ENCODE results near the gene ADSS1. TPM values are rescaled to one million over a fixed set of nuclear protein-coding genes. Genes with fewer than 3 reads are reported as not detected.

The ADSS1 gene
- total RNA-seq, 1 donor from 2014 or later, result 3.7 TPM

DNA sequence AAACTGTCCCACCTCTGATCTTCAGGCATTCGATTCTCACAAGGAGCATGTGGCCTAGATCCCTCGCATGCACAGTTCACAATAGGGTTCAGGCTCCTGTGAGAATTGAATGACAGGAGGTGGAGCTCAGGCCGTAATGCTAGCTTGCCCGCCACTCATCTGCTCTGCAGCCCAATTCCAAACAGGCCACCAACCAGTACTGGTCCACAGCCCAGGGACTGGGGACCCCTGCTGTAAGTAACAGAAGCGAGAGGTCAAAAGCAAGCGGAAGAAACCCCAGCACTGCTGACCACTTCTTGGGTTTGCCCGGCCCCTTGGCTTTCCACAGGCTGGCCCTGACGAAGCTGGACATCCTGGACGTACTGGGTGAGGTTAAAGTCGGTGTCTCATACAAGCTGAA lies 20.5 kb downstream of the ADSS1 start:
- no peak overlapping the region for H3K4me3 Mint-ChIP-seq (ENCODE audit: unreplicated experiment)

DNA sequence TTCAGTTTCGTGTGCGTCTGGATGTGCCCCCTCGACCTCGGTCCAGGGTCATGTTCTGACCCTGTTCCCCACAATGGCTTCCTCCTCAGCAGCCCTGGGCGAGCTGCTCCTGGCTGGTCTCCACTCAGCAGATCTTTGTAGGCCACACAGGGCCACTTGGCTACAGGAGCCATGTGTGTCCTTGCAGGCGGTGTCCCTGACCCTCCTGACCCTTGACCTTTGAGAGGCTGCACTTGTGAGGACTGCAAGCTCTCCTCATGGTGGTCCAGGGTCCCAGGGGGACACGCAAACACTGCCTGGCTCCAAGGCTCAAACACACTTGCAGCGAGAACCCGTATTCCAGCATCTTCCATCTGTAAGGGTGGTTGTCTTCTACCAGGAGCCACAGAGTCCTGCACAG lies 21.4 kb downstream of the ADSS1 start:
- DNase-seq (ENCODE audit: extremely low spot score, unreplicated experiment), result no peak
- Mint-ChIP-seq H3K4me1 (ENCODE audit: unreplicated experiment) (peaks cover 38% of the 10 kb centered on the region), H3K36me3 (ENCODE audit: unreplicated experiment) (no peaks in the 10 kb centered on the region), H3K27me3 (ENCODE audit: unreplicated experiment) (no peaks in the 10 kb centered on the region), H3K4me3 (ENCODE audit: unreplicated experiment) (no peak overlapping the region), H3K27ac (ENCODE audit: unreplicated experiment) (no peak overlapping the region), H3K9me3 (ENCODE audit: unreplicated experiment) (no peaks in the 10 kb centered on the region)
- TF ChIP-seq, protein P1, sequence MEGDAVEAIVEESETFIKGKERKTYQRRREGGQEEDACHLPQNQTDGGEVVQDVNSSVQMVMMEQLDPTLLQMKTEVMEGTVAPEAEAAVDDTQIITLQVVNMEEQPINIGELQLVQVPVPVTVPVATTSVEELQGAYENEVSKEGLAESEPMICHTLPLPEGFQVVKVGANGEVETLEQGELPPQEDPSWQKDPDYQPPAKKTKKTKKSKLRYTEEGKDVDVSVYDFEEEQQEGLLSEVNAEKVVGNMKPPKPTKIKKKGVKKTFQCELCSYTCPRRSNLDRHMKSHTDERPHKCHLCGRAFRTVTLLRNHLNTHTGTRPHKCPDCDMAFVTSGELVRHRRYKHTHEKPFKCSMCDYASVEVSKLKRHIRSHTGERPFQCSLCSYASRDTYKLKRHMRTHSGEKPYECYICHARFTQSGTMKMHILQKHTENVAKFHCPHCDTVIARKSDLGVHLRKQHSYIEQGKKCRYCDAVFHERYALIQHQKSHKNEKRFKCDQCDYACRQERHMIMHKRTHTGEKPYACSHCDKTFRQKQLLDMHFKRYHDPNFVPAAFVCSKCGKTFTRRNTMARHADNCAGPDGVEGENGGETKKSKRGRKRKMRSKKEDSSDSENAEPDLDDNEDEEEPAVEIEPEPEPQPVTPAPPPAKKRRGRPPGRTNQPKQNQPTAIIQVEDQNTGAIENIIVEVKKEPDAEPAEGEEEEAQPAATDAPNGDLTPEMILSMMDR (IDR thresholded peaks at IDR 0.05), result no peak

More for the DNA sequence above, 20.5 kb downstream of the ADSS1 start:
- Mint-ChIP-seq H3K36me3 (ENCODE audit: unreplicated experiment) (no peaks in the 10 kb centered on the region), H3K4me1 (ENCODE audit: unreplicated experiment) (peaks cover 28% of the 10 kb centered on the region), H3K9me3 (ENCODE audit: unreplicated experiment) (no peaks in the 10 kb centered on the region), H3K27ac (ENCODE audit: unreplicated experiment) (no peak overlapping the region), H3K27me3 (ENCODE audit: unreplicated experiment) (no peaks in the 10 kb centered on the region)
- DNase-seq (ENCODE audit: extremely low spot score, unreplicated experiment), result no peak
- TF ChIP-seq, protein P1 (IDR thresholded peaks at IDR 0.05), result no peak

DNA sequence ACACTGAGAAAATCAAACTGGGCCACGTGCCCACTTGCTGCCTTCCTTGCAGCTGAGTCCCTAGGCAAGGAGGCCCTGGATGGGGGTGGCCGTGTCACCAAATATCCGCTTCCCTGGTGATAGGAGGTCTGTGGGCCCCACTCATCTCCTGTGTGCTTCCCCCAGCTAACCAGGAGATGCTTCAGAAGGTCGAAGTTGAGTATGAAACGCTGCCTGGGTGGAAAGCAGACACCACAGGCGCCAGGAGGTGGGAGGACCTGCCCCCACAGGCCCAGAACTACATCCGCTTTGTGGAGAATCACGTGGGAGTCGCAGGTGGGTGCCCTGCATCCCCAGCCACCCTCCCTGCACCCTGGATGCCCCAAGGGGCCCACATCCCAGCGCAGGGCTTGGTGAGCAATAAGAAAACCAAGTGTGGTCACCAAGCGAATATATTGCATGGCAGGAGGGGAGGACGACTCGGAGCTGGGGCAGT lies 22.1 kb downstream of the ADSS1 start:
- no peaks in the 10 kb centered on the region for H3K27me3 Mint-ChIP-seq (ENCODE audit: unreplicated experiment)
- no peak overlapping the region for H3K4me3 Mint-ChIP-seq (ENCODE audit: unreplicated experiment)
- no peak for DNase-seq (ENCODE audit: extremely low spot score, unreplicated experiment)
- H3K9me3 Mint-ChIP-seq (ENCODE audit: unreplicated experiment), result no peaks in the 10 kb centered on the region
- peaks cover 42% of the 10 kb centered on the region for H3K4me1 Mint-ChIP-seq (ENCODE audit: unreplicated experiment)
- no peaks in the 10 kb centered on the region for H3K36me3 Mint-ChIP-seq (ENCODE audit: unreplicated experiment)
- H3K27ac Mint-ChIP-seq (ENCODE audit: unreplicated experiment), result no peak overlapping the region
- TF ChIP-seq, protein P1 (IDR thresholded peaks at IDR 0.05), result no peak

- H3K4me3 Mint-ChIP-seq (ENCODE audit: unreplicated experiment), result no peak overlapping the region
- H3K27ac Mint-ChIP-seq (ENCODE audit: unreplicated experiment), result no peak overlapping the region
- H3K4me1 Mint-ChIP-seq (ENCODE audit: unreplicated experiment), result peaks cover 42% of the 10 kb centered on the region
- no peak for DNase-seq (ENCODE audit: extremely low spot score, unreplicated experiment)
- H3K27me3 Mint-ChIP-seq (ENCODE audit: unreplicated experiment), result no peaks in the 10 kb centered on the region
- H3K36me3 Mint-ChIP-seq (ENCODE audit: unreplicated experiment), result no peaks in the 10 kb centered on the region
- no peaks in the 10 kb centered on the region for H3K9me3 Mint-ChIP-seq (ENCODE audit: unreplicated experiment)
- TF ChIP-seq, protein P1 (IDR thresholded peaks at IDR 0.05), result no peak
Measured at GRCh38 chr14:104746934-104747481, 23.0 kb downstream of the ADSS1 start.

- Mint-ChIP-seq H3K9me3 (ENCODE audit: unreplicated experiment) (no peaks in the 10 kb centered on the region), H3K36me3 (ENCODE audit: unreplicated experiment) (no peaks in the 10 kb centered on the region), H3K27ac (ENCODE audit: unreplicated experiment) (peak overlapping the region; percentile 92), H3K4me1 (ENCODE audit: unreplicated experiment) (peaks cover 45% of the 10 kb centered on the region), H3K27me3 (ENCODE audit: unreplicated experiment) (no peaks in the 10 kb centered on the region), H3K4me3 (ENCODE audit: unreplicated experiment) (peak overlapping the region; percentile 29)
- DNase-seq (ENCODE audit: extremely low spot score, unreplicated experiment), result no peak
- TF ChIP-seq, protein P1 (IDR thresholded peaks at IDR 0.05), result no peak
Measured at GRCh38 chr14:104747876-104748275, 23.8 kb downstream of the ADSS1 start.

All from osteocyte (in vitro differentiated cells).